SH-SY5Y (cell line): ENCODE results near the gene CDK5.

Experiments used
- GATA2 ChIP-seq: IDR thresholded peaks from 2 replicates; pipeline ENCODE4 v1.6.1; 2011; ENCODE audit warnings: mild to moderate bottlenecking, low read depth, low read length
- GATA3 ChIP-seq: IDR thresholded peaks from 2 replicates; pipeline ENCODE4 v1.6.1; 2011; ENCODE audit warnings: low read depth, mild to moderate bottlenecking, low read length, moderate library complexity

DNA sequence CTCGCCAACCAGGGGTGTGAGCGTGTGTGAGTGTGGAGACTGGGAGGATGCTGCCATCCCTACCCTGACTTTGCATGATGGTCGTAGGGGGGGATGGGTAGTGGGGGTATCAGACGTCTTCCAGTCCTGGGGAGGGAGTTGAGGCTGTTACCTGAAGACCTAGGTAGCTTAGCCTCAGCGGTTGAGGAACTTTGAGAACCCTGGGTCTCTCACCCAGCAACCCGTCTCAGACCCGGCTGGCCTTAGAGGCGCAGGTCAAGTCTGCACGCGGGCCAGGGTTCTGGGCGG lies 4.4 kb upstream of the CDK5 start:
- TF ChIP-seq GATA3: no peak
- TF ChIP-seq GATA2: no peak
